ENCODE measurements around the gene ACAD11.
"Not testable (repeated sequence)": the region's sequence is repeated elsewhere in the genome, so short reads cannot be mapped to it uniquely, and the experiment has no call there.

- TF ChIP-seq CTCF, POLR2A (IDR thresholded peaks at IDR 0.05): not testable (repeated sequence)
These were observed 103.6 kb downstream of the ACAD11 start for GRCh38 chr3:132556036-132556386.
